A673 (cell line): ENCODE data around the gene LILRA2.

ENCODE experiments used
- EZH2 ChIP-seq: fragments of 200-600 bp; sonication (generic); IDR thresholded peaks from 2 replicates; pipeline ENCODE4 v1.6.1; 2017; ENCODE audit warnings: borderline replicate concordance, low read depth, mild to moderate bottlenecking, mixed read lengths, antibody characterized with exemption, low read length; ENCODE audit not compliant: poor library complexity, severe bottlenecking
- TF ChIP-seq, protein P1 (sequence below): fragments of 300-800, 200-600 bp; sonication (generic); conservative IDR thresholded peaks from 2 replicates; pipeline ENCODE4 v1.5.1; 2017; ENCODE audit warnings: low read depth, mild to moderate bottlenecking, antibody characterized with exemption, low read length, moderate library complexity, mixed read lengths

DNA sequence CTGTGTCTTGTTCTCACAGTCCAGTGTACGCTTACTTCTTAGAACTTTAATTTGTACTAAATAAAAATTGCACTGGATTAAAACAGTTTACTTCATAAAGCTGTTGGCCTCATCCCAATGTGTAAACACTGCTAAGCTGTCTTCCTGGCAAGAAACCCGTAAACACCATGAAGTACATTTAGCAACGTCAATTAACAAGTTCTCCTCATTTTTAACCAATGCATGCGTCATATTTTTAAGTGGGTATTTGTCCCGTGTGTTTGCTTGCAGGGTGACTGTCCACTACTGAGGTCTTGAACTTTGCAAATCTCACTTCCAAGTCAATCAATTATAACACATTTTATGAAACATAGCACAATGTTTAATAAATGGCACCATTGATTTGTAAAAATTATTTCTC is 42.7 kb upstream of the LILRA2 start:
- TF ChIP-seq, protein P1, sequence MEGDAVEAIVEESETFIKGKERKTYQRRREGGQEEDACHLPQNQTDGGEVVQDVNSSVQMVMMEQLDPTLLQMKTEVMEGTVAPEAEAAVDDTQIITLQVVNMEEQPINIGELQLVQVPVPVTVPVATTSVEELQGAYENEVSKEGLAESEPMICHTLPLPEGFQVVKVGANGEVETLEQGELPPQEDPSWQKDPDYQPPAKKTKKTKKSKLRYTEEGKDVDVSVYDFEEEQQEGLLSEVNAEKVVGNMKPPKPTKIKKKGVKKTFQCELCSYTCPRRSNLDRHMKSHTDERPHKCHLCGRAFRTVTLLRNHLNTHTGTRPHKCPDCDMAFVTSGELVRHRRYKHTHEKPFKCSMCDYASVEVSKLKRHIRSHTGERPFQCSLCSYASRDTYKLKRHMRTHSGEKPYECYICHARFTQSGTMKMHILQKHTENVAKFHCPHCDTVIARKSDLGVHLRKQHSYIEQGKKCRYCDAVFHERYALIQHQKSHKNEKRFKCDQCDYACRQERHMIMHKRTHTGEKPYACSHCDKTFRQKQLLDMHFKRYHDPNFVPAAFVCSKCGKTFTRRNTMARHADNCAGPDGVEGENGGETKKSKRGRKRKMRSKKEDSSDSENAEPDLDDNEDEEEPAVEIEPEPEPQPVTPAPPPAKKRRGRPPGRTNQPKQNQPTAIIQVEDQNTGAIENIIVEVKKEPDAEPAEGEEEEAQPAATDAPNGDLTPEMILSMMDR = no peak
- no peak for TF ChIP-seq EZH2
